IMR-90 (cell line): ENCODE measurements around the gene IL12RB1. TPM values are rescaled to one million over a fixed set of nuclear protein-coding genes. Genes with fewer than 3 reads are reported as not detected.

Experiments used
- ATAC-seq: fragments of 200-7000 bp; cut with Tn5 transposase; 2 replicates; pipeline ENCODE4 v1.9.1; 2020; ENCODE audit warnings: low read depth, mild to moderate bottlenecking, moderate library complexity
- BruUV-seq: library from RNA; stranded (reverse); fragments of 400-500 nt; replicated peaks from 2 replicates; lab custom pipeline; 2021; lab: Mats Ljungman, UMichigan
- CTCF ChIA-PET: fragments of 300-600 bp; formaldehyde crosslinking; extraction: SDS; loops from one replicate; lab custom pipeline; 2021; ENCODE audit warnings: antibody characterized with exemption; lab: Yijun Ruan, JAX
- POLR2A ChIA-PET: fragments of 300-600 bp; sonication (Branson Sonifier 250); formaldehyde crosslinking; loops from one replicate; lab custom pipeline; 2022; ENCODE audit warnings: antibody characterized with exemption; ENCODE audit not compliant: unreplicated experiment; lab: Charles Lee
- DNase-seq: peaks from one replicate; pipeline ENCODE4 v3.0.0; 2013
- H2AFZ ChIP-seq: replicated peaks from 2 replicates; pipeline ENCODE3; 2013; ENCODE audit warnings: low read length, mild to moderate bottlenecking; ENCODE audit not compliant: poor library complexity
- H2AK5ac ChIP-seq: 2 replicates; pipeline ENCODE4 v1.6.1; 2013; ENCODE audit warnings: low read depth, low read length, inconsistent platforms
- H2AK9ac ChIP-seq: replicated peaks from 2 replicates; pipeline ENCODE3; 2013; ENCODE audit warnings: mild to moderate bottlenecking, low read depth, low read length, moderate library complexity; ENCODE audit not compliant: poor library complexity
- H2BK120ac ChIP-seq: 2 replicates; pipeline ENCODE4 v1.6.1; 2013; ENCODE audit warnings: low read depth, low read length, inconsistent platforms
- H2BK15ac ChIP-seq: 3 replicates; pipeline ENCODE4 v1.6.1; 2013; ENCODE audit warnings: low read depth, low read length, inconsistent platforms
- H2BK20ac ChIP-seq: 2 replicates; pipeline ENCODE4 v1.6.1; 2013; ENCODE audit warnings: low read depth, mild to moderate bottlenecking, inconsistent platforms, low read length, moderate library complexity
- H2BK5ac ChIP-seq: 2 replicates; pipeline ENCODE4 v1.6.1; 2013; ENCODE audit warnings: mild to moderate bottlenecking, low read depth, low read length, inconsistent platforms; ENCODE audit not compliant: poor library complexity, severe bottlenecking
- H3K14ac ChIP-seq: replicated peaks from 2 replicates; pipeline ENCODE4 v1.6.1; 2013; ENCODE audit warnings: low read depth, low read length, inconsistent platforms
- H3K18ac ChIP-seq: 2 replicates; pipeline ENCODE4 v1.6.1; 2013; ENCODE audit warnings: low read depth, low read length, control low read depth
- H3K23ac ChIP-seq: 2 replicates; pipeline ENCODE4 v1.6.1; 2013; ENCODE audit warnings: low read depth, low read length, inconsistent platforms
- H3K27ac ChIP-seq: 2 replicates; pipeline ENCODE4 v1.5.1; 2013; ENCODE audit warnings: mild to moderate bottlenecking, control low read depth, low read length; ENCODE audit not compliant: insufficient read depth
- H3K27me3 ChIP-seq: 2 replicates; pipeline ENCODE4 v1.6.1; 2013; ENCODE audit warnings: low read length; ENCODE audit not compliant: control insufficient read depth, insufficient read depth
- H3K36me3 ChIP-seq: 2 replicates; pipeline ENCODE4 v1.6.1; 2013; ENCODE audit warnings: low read length, mixed read lengths; ENCODE audit not compliant: control insufficient read depth, insufficient read depth
- H3K4ac ChIP-seq: 2 replicates; pipeline ENCODE4 v1.6.1; 2013; ENCODE audit warnings: low read depth, low read length, inconsistent platforms
- H3K4me1 ChIP-seq: 2 replicates; pipeline ENCODE4 v1.6.1; 2013; ENCODE audit warnings: low read length, mixed read lengths; ENCODE audit not compliant: control insufficient read depth, insufficient read depth
- H3K4me2 ChIP-seq: 2 replicates; pipeline ENCODE4 v1.6.1; 2013; ENCODE audit warnings: low read depth, mild to moderate bottlenecking, control low read depth, low read length, moderate library complexity
- H3K4me3 ChIP-seq: 2 replicates; pipeline ENCODE4 v1.5.1; 2013; ENCODE audit warnings: low read depth, mild to moderate bottlenecking, control low read depth, low read length, moderate library complexity; ENCODE audit not compliant: insufficient read depth
- H3K56ac ChIP-seq: 2 replicates; pipeline ENCODE4 v1.6.1; 2013; ENCODE audit warnings: low read length, inconsistent platforms; ENCODE audit not compliant: insufficient read depth; ENCODE audit errors: extremely low read depth
- H3K79me1 ChIP-seq, 2 experiments: 2 replicates each; pipeline ENCODE4 v1.6.1; 2013; ENCODE audit warnings: low read length in 2 of 2, inconsistent platforms in 1 of 2, low read depth in 1 of 2
- H3K9ac ChIP-seq: 2 replicates; pipeline ENCODE4 v1.6.1; 2013; ENCODE audit warnings: low read depth, low read length, control low read depth
- H3K9me1 ChIP-seq: 2 replicates; pipeline ENCODE4 v1.6.1; 2013; ENCODE audit warnings: low read length, inconsistent platforms; ENCODE audit not compliant: insufficient read depth
- H3K9me3 ChIP-seq: 2 replicates; pipeline ENCODE4 v1.6.1; 2013; ENCODE audit warnings: low read length; ENCODE audit not compliant: control insufficient read depth, insufficient read depth
- H4K20me1 ChIP-seq: 2 replicates; pipeline ENCODE4 v1.6.1; 2013; ENCODE audit warnings: low read length, inconsistent platforms; ENCODE audit not compliant: insufficient read depth
- H4K5ac ChIP-seq: 2 replicates; pipeline ENCODE4 v1.6.1; 2013; ENCODE audit warnings: mild to moderate bottlenecking, low read depth, low read length, control low read depth
- H4K8ac ChIP-seq, 2 experiments: 2 replicates each; pipeline ENCODE4 v1.6.1; 2013; ENCODE audit warnings: low read depth in 2 of 2, low read length in 2 of 2, control low read depth in 1 of 2, inconsistent platforms in 1 of 2
- H4K91ac ChIP-seq: 2 replicates; pipeline ENCODE4 v1.6.1; 2013; ENCODE audit warnings: low read depth, low read length, inconsistent platforms; ENCODE audit not compliant: insufficient read depth
- BHLHE40 ChIP-seq: fragments of 150-350 bp; IDR thresholded peaks from 2 replicates; pipeline ENCODE4 v1.6.1; 2016; ENCODE audit warnings: mild to moderate bottlenecking, low read depth, low read length
- CEBPB ChIP-seq: IDR thresholded peaks from 2 replicates; pipeline ENCODE4 v1.6.1; 2012; ENCODE audit warnings: low read depth, low read length, improper control_type of control experiment
- CTCF ChIP-seq: conservative IDR thresholded peaks from 2 replicates; pipeline ENCODE4 v1.5.1; 2012; ENCODE audit warnings: mild to moderate bottlenecking, low read depth, low read length, improper control_type of control experiment
- ELK1 ChIP-seq: fragments of 150-350 bp; IDR thresholded peaks from 2 replicates; pipeline ENCODE4 v1.6.1; 2016; ENCODE audit warnings: low read depth, mild to moderate bottlenecking, low read length, moderate library complexity, borderline replicate concordance
- FOS ChIP-seq: fragments of 150-350 bp; IDR thresholded peaks from 2 replicates; pipeline ENCODE4 v1.6.1; 2016; ENCODE audit warnings: low read depth, low read length
- MAFK ChIP-seq: IDR thresholded peaks from 2 replicates; pipeline ENCODE4 v1.6.1; 2012; ENCODE audit warnings: low read depth, low read length, improper control_type of control experiment
- NFE2L2 ChIP-seq: fragments of 150-350 bp; IDR thresholded peaks from 2 replicates; pipeline ENCODE4 v1.6.1; 2016; ENCODE audit warnings: low read depth, mild to moderate bottlenecking, low read length
- POLR2A ChIP-seq: IDR thresholded peaks from 2 replicates; pipeline ENCODE4 v1.6.1; 2012; ENCODE audit warnings: mild to moderate bottlenecking, low read depth, low read length
- RCOR1 ChIP-seq: IDR thresholded peaks from 2 replicates; pipeline ENCODE4 v1.6.1; 2012; ENCODE audit warnings: mild to moderate bottlenecking, low read length, improper control_type of control experiment; ENCODE audit not compliant: insufficient replicate concordance
- USF2 ChIP-seq: fragments of 150-350 bp; IDR thresholded peaks from 2 replicates; pipeline ENCODE4 v1.6.1; 2017; ENCODE audit warnings: mild to moderate bottlenecking, antibody characterized with exemption, low read length, low read depth
- WGBS, 2 experiments: methylation state at CpG; one replicate each; pipeline versions ENCODE4 v1.1.5 to v1.1.7; 2013; ENCODE audit warnings: missing lambda C conversion rate in 2 of 2; ENCODE audit not compliant: insufficient read length in 1 of 2; ENCODE audit errors: extremely low coverage in 2 of 2; 5-methylcytosine and 5-hydroxymethylcytosine counted together
- dilution Hi-C: fragments of 300-500 bp; cut with HindIII; formaldehyde crosslinking; loops from one replicate; pipeline ENCODE4 v1.14.3; 2018; ENCODE audit warnings: low sequenced_read_pairs; ENCODE audit not compliant: unreplicated experiment
- in situ Hi-C: fragments of 300-500 bp; cut with MboI; formaldehyde crosslinking; loops from 3 replicates; pipeline ENCODE4 v1.14.3; 2019; ENCODE audit warnings: low sequenced_read_pairs, inconsistent platforms, mixed read lengths
- intact Hi-C: fragments of 100-400 bp; cut with micrococcal nuclease; formaldehyde crosslinking; loops from 2 replicates; pipeline ENCODE4 v1.10.0; 2022
- polyA plus RNA-seq, 3 experiments: library from polyadenylated mRNA; depleted of rRNA; stranded (reverse); fragments of >200 nt; gene quantifications; 2 replicates each; pipeline ENCODE4 v1.2.3, GENCODE V29; 2012; ENCODE audit warnings: low replicate concordance in 1 of 3
- total RNA-seq: library from RNA; depleted of rRNA; stranded (reverse); fragments of >200 nt; gene quantifications from 2 replicates; pipeline ENCODE4 v1.2.3, GENCODE V29; 2012

Gene IL12RB1
- total and polyA plus RNA-seq, 2 of the 4 experiments (the other 2 are of a cell fraction): not detected

- no TSS peak for BruUV-seq
- H4K91ac ChIP-seq: no peak overlapping the region
- ChIA-PET POLR2A (no interaction called here), CTCF (no interaction called here)
- H2BK5ac ChIP-seq: peak overlapping the region; percentile 13
- dilution Hi-C loops: no loop called here
- no peaks in the 10 kb centered on the region for H3K4me1 ChIP-seq
- H3K27me3 ChIP-seq: peaks cover 16% of the 10 kb centered on the region
- TF ChIP-seq ELK1 (no peak), NFE2L2 (no peak), CEBPB (no peak), POLR2A (no peak), RCOR1 (no peak), USF2 (no peak), BHLHE40 (no peak), CTCF (no peak), MAFK (no peak), FOS (no peak)
- intact Hi-C loops: no loop called here
- no peak overlapping the region for H3K23ac ChIP-seq
- in situ Hi-C loops: no loop called here
- H3K14ac ChIP-seq: no peak overlapping the region
- no peaks in the 10 kb centered on the region for H4K20me1 ChIP-seq
- H3K4me2 ChIP-seq: no peak overlapping the region
- H3K36me3 ChIP-seq: no peaks in the 10 kb centered on the region
- WGBS, 2 experiments: 52 to 100% methylated on average over 2 to 8 of the region's 8 CpGs
- no peak overlapping the region for H2BK20ac ChIP-seq
- H2AFZ ChIP-seq: no peak overlapping the region
- no peaks in the 10 kb centered on the region for H3K9me1 ChIP-seq
- no peak overlapping the region for H3K56ac ChIP-seq
- no peak overlapping the region for H3K27ac ChIP-seq
- no peaks in the 10 kb centered on the region for H3K79me1 ChIP-seq
- H4K8ac ChIP-seq: no peak overlapping the region
- no peaks in the 10 kb centered on the region for H3K9me3 ChIP-seq
- DNase-seq (no peak), ATAC-seq (no peak)
- no peak overlapping the region for H2BK15ac ChIP-seq
- no peak overlapping the region for H3K4me3 ChIP-seq
- no peak overlapping the region for H3K9ac ChIP-seq
- no peak overlapping the region for H3K18ac ChIP-seq
- no peak overlapping the region for H3K4ac ChIP-seq
- no peak overlapping the region for H2AK5ac ChIP-seq
- no peak overlapping the region for H2AK9ac ChIP-seq
- no peak overlapping the region for H2BK120ac ChIP-seq
- H4K5ac ChIP-seq: no peak overlapping the region
These were observed 2.6 kb downstream of the IL12RB1 start for GRCh38 chr19:18083929-18084684.
